GM12873 (cell line): ENCODE data around the gene PRSS36.

ENCODE experiments used
- TF ChIP-seq, protein P1 (sequence below): IDR thresholded peaks from 2 replicates; pipeline ENCODE4 v1.5.1; 2012; ENCODE audit warnings: low read depth, mild to moderate bottlenecking, moderate library complexity, low read length, control low read depth; ENCODE audit not compliant: insufficient read depth; ENCODE audit errors: missing control alignments

The PRSS36 gene

DNA sequence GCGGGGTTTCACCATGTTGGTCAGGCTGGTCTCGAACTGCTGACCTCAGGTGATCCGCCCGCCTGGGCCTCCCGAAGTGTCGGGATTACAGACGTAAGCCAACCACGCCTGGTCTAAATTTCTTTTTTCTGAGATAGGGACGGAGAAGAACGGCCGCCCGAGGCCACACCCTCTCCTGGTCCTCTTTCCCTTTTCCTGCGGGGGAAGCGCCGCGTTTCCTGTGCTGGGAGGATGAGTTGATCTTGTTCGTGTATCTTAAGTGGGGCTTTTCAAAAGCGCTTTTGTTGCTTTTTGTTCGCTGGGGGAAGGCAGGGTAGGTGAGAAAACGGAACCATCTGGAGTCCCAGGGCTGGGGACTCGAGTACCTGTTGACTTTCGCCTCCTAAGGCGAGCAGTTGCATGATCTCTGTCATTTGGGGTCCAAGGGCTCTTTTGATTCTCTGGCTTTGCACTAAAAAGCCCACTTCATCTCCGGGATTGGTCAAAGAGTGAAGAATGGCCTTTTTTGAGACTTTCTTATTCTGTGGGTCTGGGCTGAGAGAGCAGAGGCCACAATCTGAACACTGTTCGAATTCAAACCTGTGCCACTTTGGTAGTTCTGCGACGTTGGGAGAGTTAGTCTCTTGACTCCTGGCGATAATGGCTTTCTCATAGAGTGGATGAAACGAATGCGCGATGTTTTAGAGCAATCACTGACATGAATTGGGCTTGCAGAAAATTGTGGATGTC lies 31.4 kb upstream of the PRSS36 start:
- TF ChIP-seq, protein P1, sequence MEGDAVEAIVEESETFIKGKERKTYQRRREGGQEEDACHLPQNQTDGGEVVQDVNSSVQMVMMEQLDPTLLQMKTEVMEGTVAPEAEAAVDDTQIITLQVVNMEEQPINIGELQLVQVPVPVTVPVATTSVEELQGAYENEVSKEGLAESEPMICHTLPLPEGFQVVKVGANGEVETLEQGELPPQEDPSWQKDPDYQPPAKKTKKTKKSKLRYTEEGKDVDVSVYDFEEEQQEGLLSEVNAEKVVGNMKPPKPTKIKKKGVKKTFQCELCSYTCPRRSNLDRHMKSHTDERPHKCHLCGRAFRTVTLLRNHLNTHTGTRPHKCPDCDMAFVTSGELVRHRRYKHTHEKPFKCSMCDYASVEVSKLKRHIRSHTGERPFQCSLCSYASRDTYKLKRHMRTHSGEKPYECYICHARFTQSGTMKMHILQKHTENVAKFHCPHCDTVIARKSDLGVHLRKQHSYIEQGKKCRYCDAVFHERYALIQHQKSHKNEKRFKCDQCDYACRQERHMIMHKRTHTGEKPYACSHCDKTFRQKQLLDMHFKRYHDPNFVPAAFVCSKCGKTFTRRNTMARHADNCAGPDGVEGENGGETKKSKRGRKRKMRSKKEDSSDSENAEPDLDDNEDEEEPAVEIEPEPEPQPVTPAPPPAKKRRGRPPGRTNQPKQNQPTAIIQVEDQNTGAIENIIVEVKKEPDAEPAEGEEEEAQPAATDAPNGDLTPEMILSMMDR: no peak

DNA sequence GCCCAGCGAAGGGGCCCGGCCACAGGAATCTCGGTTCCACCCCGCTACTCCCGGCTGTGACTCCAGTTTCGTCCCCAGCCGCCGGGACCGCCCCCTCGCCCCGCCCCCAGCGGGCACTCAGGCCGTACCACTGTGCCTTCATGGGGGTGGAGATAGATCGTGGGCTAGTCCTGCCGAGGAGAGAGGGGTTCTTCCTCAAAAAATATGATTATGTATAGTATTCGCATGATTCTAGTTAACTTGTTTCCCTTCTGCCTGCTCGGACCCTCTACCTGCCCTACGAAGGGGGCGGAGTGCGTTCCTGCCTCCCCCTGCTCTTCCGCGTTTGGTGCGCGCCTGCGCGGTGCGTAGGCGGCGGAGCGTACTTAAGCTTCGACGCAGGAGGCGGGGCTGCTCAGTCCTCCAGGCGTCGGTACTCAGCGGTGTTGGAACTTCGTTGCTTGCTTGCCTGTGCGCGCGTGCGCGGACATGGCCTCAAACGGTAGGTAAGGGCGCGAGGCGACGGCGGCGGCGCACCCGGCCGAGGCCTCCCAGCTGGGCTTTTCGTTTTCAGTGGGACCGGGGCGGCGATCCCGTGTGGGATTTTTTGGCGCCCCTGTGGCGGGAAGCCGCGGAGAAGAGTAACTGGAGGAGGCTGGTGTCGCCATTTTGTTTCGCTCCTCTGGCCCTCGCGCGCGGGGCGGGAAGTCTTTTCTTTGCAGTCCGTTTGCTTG lies 30.0 kb upstream of the PRSS36 start, which contains the start of gene FUS:
Gene FUS (plus strand): TSS at position 393 of the 713 bp plus-strand sequence. CDS start 76 bp downstream, at position 469.
- TF ChIP-seq, protein P1: no peak

DNA sequence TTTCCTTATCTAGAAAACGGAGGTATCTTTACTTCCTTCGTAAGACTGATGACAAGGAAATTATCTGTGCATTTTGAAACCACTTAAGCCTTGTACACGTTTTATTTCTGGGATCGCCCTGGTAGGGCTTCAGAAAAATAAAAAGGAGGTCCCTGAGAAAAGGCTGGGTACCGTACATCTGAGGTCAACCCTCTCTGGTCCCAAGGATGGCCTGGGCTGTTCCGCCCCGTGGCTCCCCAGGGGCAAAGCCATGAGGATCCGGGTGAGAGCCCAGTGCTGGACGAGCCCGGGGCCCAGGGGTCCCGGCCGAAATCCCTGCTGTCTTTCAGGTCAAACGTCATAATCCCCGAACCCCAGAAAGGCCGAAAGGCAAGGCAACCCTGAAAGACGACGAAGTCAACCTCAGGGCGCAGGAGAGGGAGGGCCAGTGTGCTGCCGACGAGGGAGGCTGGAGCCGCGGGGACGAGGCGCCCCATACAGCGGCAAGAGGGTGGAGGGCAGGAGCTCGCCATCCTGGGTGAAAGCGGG lies 29.4 kb upstream of the PRSS36 start:
- TF ChIP-seq, protein P1: no peak

DNA sequence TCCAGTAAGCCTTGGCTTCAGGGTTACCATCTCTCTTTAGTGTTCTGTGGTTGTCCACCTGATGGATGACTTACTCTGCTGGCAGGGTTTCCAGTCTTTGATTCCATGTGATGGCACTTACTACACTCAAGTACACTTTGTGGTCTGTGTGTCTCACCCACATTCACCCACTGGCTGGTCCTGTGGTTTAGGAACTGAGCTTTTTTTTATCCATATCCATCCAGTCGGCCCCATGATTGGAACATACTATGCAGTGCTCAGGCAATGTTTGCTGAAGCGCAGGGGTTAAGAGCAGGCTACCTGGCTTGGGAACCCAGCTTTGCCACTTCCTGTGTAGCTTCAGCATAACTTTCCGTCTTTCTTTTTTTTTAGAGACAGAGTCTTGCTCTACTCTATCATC lies 27.3 kb upstream of the PRSS36 start:
- TF ChIP-seq, protein P1: no peak

DNA sequence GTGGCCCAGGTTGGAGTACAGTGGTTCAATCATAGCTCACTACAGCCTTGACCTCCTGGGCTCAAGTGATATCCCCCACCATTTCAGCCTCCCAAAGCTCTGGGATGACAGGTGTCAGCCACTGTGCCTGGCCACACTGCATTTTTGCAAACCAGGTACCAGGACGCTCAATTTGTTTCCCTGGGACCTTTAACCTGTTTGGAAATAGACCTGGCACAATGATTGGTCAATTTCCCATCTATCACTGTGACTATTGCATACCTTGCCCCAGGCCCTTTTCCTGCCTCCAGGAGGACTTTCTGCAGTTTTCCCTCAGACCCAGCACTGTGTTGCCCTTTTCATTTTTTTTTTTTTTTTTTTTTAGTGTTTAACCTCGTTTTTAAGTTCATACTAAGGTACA lies 19.0 kb upstream of the PRSS36 start:
- TF ChIP-seq, protein P1: no peak

DNA sequence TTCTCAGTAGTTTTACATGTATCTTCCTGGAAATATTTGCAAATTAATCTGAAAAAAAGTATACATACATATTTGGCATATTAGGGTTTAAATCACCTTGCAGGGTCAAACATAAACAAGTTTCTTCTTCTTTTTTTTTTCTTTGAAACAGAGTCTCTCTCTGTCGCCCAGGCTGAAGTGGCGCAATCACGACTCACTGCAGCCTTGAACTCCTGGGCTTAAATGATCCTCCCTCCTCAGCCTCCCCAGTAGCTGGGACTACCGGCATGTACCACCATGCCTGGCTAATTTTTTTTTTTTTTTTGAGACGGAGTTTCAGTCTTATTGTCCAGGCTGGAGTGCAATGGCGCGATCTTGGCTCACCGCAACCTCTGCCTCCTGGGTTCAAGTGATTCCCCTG lies 17.4 kb upstream of the PRSS36 start:
- TF ChIP-seq, protein P1: no peak

DNA sequence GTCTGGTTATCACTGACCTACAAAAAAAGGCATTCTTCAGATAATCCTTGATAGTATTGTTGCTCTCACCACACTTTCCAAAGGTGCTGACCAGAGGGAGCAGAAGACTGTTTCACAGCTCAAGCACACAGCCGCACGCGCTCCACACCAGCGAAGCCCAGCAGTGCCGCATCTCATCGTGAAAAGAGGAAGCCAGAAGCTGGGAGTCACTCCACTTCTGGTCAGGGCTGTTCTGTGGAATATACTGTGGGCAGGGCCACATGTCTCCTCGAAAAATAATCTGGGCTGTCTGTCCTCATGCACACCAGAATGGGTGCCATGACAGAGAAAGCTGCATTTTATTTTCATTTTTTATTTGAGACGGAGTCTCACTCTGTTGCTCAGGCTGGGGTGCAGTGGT lies 7.3 kb upstream of the PRSS36 start:
- TF ChIP-seq, protein P1: no peak
